ENCODE data around the gene NUBPL.
"Not testable (repeated sequence)": the region's sequence is repeated elsewhere in the genome, so short reads cannot be mapped to it uniquely, and the experiment has no call there.

NUBPL gene

DNA sequence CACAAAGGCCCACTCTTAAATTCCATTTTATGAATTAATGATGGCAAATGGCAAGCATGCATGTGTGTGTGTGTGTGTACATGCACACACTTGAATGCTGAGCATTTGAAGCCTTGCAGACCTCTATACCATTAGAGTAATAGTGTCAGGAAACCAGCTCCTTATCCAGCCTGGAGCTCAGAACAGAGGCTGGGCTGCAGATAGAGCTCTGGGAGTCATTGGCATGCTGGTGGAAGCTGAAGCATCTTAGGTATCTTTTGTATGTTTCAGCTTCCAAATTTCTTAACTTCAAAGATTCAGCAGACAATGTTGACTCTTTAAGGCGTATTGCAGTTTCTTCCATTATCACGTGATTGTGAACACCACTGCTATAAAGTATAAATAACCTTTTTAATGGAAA lies 323.0 kb downstream of the NUBPL start:
- no peak overlapping the region for H3K4me3 Mint-ChIP-seq
- no peak for DNase-seq (ENCODE audit: low spot score)
- H3K4me1 Mint-ChIP-seq (ENCODE audit: low read depth), result no peaks in the 10 kb centered on the region
- no peaks in the 10 kb centered on the region for H3K36me3 Mint-ChIP-seq (ENCODE audit: low read depth)
- peaks cover 4% of the 10 kb centered on the region for H3K27me3 Mint-ChIP-seq (ENCODE audit: low read depth)
- no peak overlapping the region for H3K27ac Mint-ChIP-seq
- no peaks in the 10 kb centered on the region for H3K9me3 Mint-ChIP-seq

GRCh38 chr14:31884776-31885379 lies 323.7 kb downstream of the NUBPL start:
- no peaks in the 10 kb centered on the region for H3K9me3 Mint-ChIP-seq
- no peak overlapping the region for H3K27ac Mint-ChIP-seq
- H3K27me3 Mint-ChIP-seq (ENCODE audit: low read depth), result peaks cover 4% of the 10 kb centered on the region
- H3K4me3 Mint-ChIP-seq, result no peak overlapping the region
- no peaks in the 10 kb centered on the region for H3K36me3 Mint-ChIP-seq (ENCODE audit: low read depth)
- DNase-seq (ENCODE audit: low spot score), result no peak
- H3K4me1 Mint-ChIP-seq (ENCODE audit: low read depth), result no peaks in the 10 kb centered on the region

DNA sequence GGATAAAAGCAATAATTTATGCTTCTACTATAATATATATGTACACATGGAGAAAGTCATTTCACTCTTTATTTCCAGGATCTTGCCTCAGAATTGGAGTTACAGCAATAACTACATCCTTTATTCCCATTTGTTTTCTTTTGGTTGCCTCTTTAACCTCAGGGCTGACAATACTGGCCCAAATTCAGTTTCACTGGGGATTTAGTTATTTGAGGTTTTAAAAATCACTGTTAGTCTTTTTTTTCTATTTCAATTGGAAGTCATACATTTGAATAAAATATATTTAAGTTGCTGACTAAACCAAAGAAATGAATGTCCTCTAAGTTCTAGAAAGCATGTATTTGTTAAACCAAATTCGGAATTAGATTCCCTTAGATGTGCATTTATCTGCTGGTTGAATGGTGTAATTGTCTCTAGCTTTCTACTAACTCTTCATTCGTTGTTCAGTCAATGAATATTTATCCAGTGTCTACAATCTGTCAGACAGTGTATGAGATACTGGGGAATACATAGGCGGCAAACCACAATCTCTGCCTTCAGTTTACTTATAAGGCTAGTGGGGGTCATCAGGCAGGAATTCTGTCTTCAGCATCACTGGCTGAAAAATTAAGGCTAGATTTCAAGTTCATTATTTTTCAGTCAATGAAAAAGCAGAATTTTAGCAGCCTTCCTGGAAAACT lies 325.1 kb downstream of the NUBPL start:
- Mint-ChIP-seq H3K27me3 (ENCODE audit: low read depth) (peaks cover 4% of the 10 kb centered on the region), H3K27ac (no peak overlapping the region), H3K4me3 (no peak overlapping the region), H3K9me3 (no peaks in the 10 kb centered on the region), H3K4me1 (ENCODE audit: low read depth) (no peaks in the 10 kb centered on the region), H3K36me3 (ENCODE audit: low read depth) (no peaks in the 10 kb centered on the region)
- DNase-seq (ENCODE audit: low spot score), result no peak

- Mint-ChIP-seq H3K4me1 (ENCODE audit: low read depth) (no peaks in the 10 kb centered on the region), H3K36me3 (ENCODE audit: low read depth) (no peaks in the 10 kb centered on the region), H3K9me3 (no peaks in the 10 kb centered on the region), H3K4me3 (no peak overlapping the region), H3K27ac (no peak overlapping the region), H3K27me3 (ENCODE audit: low read depth) (peaks cover 4% of the 10 kb centered on the region)
- no peak for DNase-seq (ENCODE audit: low spot score)
These were observed 326.9 kb downstream of the NUBPL start for GRCh38 chr14:31887929-31888580.

DNA sequence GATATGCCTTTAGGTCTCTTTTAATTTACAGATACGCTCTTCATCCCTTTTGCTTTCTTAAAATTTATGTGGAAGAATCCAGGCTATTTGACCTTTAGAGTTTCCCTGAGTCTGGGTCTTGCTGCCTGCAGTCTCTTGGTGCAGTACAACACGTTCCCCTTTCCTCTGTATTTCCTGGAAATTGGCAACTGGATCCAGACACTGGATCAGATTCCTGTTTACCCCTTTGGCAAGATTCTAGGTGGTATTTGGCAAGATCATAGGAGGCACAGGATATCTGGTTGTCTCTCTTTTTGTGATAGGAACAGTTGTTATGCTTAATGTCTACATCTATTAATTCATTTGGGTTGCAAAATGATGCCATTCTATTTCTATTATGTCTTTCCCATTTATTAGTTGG lies 328.1 kb downstream of the NUBPL start:
- no peak overlapping the region for H3K27ac Mint-ChIP-seq
- H3K4me3 Mint-ChIP-seq, result no peak overlapping the region
- H3K36me3 Mint-ChIP-seq (ENCODE audit: low read depth), result no peaks in the 10 kb centered on the region
- peaks cover 2% of the 10 kb centered on the region for H3K4me1 Mint-ChIP-seq (ENCODE audit: low read depth)
- H3K27me3 Mint-ChIP-seq (ENCODE audit: low read depth), result peaks cover 4% of the 10 kb centered on the region
- H3K9me3 Mint-ChIP-seq, result no peaks in the 10 kb centered on the region
- no peak for DNase-seq (ENCODE audit: low spot score)

DNA sequence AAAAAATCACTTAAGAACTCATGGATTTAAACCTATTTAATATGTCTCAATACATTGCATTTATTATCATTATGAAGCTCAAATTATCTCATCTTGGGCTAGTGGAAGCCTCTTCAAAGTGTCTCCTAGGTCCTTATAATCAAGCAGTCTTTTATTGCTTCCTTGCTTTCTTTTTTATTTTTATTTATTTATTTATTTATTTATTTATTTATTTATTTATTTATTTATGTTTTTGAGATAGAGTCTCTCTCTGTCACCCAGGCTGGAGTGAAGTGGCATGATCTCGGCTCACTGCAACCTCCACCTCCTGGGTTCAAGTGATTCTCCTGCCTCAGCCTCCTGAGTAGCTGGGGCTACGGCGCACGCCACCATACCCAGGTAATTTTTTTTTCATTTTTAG lies 329.0 kb downstream of the NUBPL start:
- H3K36me3 Mint-ChIP-seq (ENCODE audit: low read depth); H3K4me1 Mint-ChIP-seq (ENCODE audit: low read depth); H3K27me3 Mint-ChIP-seq (ENCODE audit: low read depth); DNase-seq (ENCODE audit: low spot score); H3K4me3 Mint-ChIP-seq; H3K9me3 Mint-ChIP-seq; H3K27ac Mint-ChIP-seq: not testable (repeated sequence)

DNA sequence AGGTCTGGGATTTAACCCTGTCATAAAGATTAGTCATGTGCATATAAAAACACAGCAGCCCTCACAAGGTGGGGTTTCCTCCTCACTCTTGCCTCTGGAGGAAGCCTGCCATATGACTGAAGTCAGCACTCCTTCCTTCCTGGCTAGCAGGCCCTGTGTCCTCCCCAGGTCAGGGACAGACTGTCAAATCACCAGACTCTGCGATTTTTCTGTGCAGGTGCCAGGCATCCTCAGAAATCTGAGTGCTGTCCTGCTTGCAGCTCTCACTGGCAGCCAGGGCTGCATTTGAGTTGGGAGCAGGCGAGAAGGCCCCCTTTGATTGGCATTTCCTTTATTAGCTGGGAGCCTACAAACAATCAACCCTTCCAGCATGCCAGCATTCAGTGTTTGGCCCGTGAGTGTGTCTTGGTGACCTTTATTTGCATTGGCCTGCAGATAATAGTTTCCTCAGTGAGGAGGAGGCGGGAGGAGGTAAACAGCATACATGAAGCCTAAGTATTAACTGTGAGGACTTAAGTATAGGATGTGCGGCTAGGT lies 332.1 kb downstream of the NUBPL start:
- Mint-ChIP-seq H3K27ac (no peak overlapping the region), H3K9me3 (no peaks in the 10 kb centered on the region), H3K4me1 (ENCODE audit: low read depth) (peaks cover 3% of the 10 kb centered on the region), H3K36me3 (ENCODE audit: low read depth) (no peaks in the 10 kb centered on the region), H3K4me3 (no peak overlapping the region), H3K27me3 (ENCODE audit: low read depth) (peaks cover 2% of the 10 kb centered on the region)
- DNase-seq (ENCODE audit: low spot score), result no peak

DNA sequence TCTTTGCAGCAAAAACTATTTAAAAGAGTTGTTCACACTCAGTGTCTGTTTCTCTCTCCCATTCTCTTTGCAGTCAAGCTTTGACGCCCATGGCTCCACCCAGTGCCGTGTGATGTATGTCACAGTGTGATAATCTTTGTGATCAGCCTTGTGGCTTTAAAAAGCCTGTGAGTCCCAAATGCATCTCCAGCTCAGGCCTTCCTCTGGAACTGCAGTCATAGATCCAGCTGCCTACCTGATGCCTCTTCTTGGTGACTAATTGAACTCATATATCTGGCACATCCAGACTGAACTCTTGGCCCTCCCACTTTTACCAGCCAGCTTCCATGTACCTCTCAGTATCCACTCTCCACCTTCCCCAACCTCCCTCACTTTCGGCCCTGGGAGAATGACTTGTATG lies 333.1 kb downstream of the NUBPL start:
- H3K36me3 Mint-ChIP-seq (ENCODE audit: low read depth), result no peaks in the 10 kb centered on the region
- H3K27me3 Mint-ChIP-seq (ENCODE audit: low read depth), result no peaks in the 10 kb centered on the region
- no peaks in the 10 kb centered on the region for H3K9me3 Mint-ChIP-seq
- peaks cover 3% of the 10 kb centered on the region for H3K4me1 Mint-ChIP-seq (ENCODE audit: low read depth)
- no peak for DNase-seq (ENCODE audit: low spot score)
- no peak overlapping the region for H3K4me3 Mint-ChIP-seq
- no peak overlapping the region for H3K27ac Mint-ChIP-seq

DNA sequence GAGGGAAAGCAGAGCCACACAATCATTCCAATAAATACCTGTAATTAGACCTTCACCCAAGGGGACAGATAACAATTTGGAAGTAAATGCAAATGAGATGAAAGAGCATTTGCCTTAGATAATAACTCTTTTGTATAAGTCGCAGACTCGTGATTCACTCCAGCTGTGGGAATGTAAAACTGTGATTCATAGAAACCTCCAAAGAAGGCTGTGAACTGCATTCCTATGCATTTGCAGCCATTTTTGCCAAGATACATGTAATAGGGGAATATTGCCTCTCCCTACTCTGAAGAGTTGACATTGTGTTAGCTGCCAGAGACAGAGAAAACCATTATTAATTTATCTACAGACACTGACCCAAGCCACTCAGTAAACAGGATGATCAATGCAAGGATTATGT lies 334.0 kb downstream of the NUBPL start:
- DNase-seq (ENCODE audit: low spot score), result no peak

DNA sequence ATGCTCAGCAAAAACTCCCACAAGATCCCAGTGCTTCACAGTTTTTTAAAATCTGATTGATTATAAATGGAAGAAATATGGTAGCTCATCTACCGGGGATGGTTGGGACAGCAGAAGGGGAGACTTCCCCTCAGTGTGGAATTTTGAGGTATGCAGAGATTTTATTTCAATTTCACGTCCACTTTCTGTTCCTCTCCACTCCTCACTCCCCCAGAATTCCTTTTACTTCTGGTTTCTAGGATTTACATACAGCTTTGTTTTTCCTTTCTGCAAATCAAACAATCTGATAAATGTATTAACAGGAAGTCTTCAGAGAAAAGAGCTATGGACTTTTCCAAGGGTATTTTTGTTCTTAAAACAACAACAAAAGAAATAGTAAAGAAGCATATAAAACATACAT lies 334.4 kb downstream of the NUBPL start:
- no peak overlapping the region for H3K27ac Mint-ChIP-seq
- H3K4me3 Mint-ChIP-seq, result no peak overlapping the region
- H3K4me1 Mint-ChIP-seq (ENCODE audit: low read depth), result peaks cover 3% of the 10 kb centered on the region
- H3K9me3 Mint-ChIP-seq, result no peaks in the 10 kb centered on the region
- no peak for DNase-seq (ENCODE audit: low spot score)
- no peaks in the 10 kb centered on the region for H3K27me3 Mint-ChIP-seq (ENCODE audit: low read depth)
- no peaks in the 10 kb centered on the region for H3K36me3 Mint-ChIP-seq (ENCODE audit: low read depth)

More for the DNA sequence above, 334.0 kb downstream of the NUBPL start:
- H3K27me3 Mint-ChIP-seq (ENCODE audit: low read depth), result no peaks in the 10 kb centered on the region
- H3K36me3 Mint-ChIP-seq (ENCODE audit: low read depth), result no peaks in the 10 kb centered on the region
- no peak overlapping the region for H3K4me3 Mint-ChIP-seq
- no peak overlapping the region for H3K27ac Mint-ChIP-seq
- H3K9me3 Mint-ChIP-seq, result no peaks in the 10 kb centered on the region
- H3K4me1 Mint-ChIP-seq (ENCODE audit: low read depth), result peaks cover 3% of the 10 kb centered on the region

- no peak for DNase-seq (ENCODE audit: low spot score)
- Mint-ChIP-seq H3K27me3 (ENCODE audit: low read depth) (no peaks in the 10 kb centered on the region), H3K27ac (no peak overlapping the region), H3K9me3 (no peaks in the 10 kb centered on the region), H3K36me3 (ENCODE audit: low read depth) (no peaks in the 10 kb centered on the region), H3K4me3 (no peak overlapping the region), H3K4me1 (ENCODE audit: low read depth) (peaks cover 3% of the 10 kb centered on the region)
These were observed 336.5 kb downstream of the NUBPL start for GRCh38 chr14:31897581-31898186.

GRCh38 chr14:31898838-31899528 lies 337.8 kb downstream of the NUBPL start:
- Mint-ChIP-seq H3K4me1 (ENCODE audit: low read depth) (peaks cover 3% of the 10 kb centered on the region), H3K4me3 (no peak overlapping the region), H3K27ac (no peak overlapping the region), H3K36me3 (ENCODE audit: low read depth) (no peaks in the 10 kb centered on the region), H3K9me3 (no peaks in the 10 kb centered on the region), H3K27me3 (ENCODE audit: low read depth) (no peaks in the 10 kb centered on the region)
- DNase-seq (ENCODE audit: low spot score), result no peak

DNA sequence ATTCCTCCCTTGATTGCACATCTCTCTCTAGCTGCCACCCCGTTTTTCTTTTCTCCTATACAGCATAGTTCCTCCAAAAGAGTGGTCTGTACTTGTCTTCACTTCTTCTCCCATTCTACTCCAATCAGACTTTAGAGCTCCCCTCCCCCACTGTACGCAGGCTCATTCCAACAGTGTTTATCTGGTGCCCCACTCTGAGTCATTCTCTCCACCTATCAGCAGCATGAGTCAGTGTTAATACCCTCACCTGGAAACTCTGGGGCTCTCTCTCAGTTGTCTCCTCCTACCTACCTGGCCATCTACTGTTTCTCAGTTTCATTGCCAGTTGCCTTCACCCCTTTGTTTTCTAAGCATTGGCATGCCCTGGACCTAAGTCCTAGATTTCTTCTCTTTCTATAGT lies 340.8 kb downstream of the NUBPL start:
- H3K4me1 Mint-ChIP-seq (ENCODE audit: low read depth), result no peaks in the 10 kb centered on the region
- H3K4me3 Mint-ChIP-seq, result no peak overlapping the region
- no peaks in the 10 kb centered on the region for H3K36me3 Mint-ChIP-seq (ENCODE audit: low read depth)
- peaks cover 5% of the 10 kb centered on the region for H3K27me3 Mint-ChIP-seq (ENCODE audit: low read depth)
- H3K27ac Mint-ChIP-seq, result no peak overlapping the region
- no peak for DNase-seq (ENCODE audit: low spot score)
- no peaks in the 10 kb centered on the region for H3K9me3 Mint-ChIP-seq
